Aorta (tissue), 5 donors: ENCODE data around the gene COL19A1. TPM values are rescaled to one million over a fixed set of nuclear protein-coding genes. Genes with fewer than 3 reads are reported as not detected.
"Not testable (repeated sequence)": the region's sequence is repeated elsewhere in the genome, so short reads cannot be mapped to it uniquely, and the experiment has no call there.

Experiments
- ATAC-seq: fragments of 200-7000 bp; cut with Tn5 transposase; one replicate; pipeline ENCODE4 v1.9.1; 2022; ENCODE audit warnings: moderate library complexity; ENCODE audit not compliant: low FRiP score
- DNase-seq, 2 donors: peaks; one replicate each; pipeline ENCODE4 v3.0.0-alpha.2; 2020
- H3K27ac ChIP-seq, 2 donors: one replicate each; pipeline ENCODE4 v1.5.1; 2013; ENCODE audit warnings: low read length in 2 of 2, mild to moderate bottlenecking in 2 of 2, moderate library complexity in 2 of 2, control low read depth in 1 of 2, inconsistent platforms in 1 of 2, low read depth in 1 of 2
- H3K27me3 ChIP-seq, 2 donors: one replicate each; pipeline ENCODE4 v1.6.1; 2013; ENCODE audit warnings: control low read depth in 1 of 2, low read length in 1 of 2, mild to moderate bottlenecking in 1 of 2, moderate library complexity in 1 of 2; ENCODE audit not compliant: insufficient read depth in 2 of 2, control insufficient read depth in 1 of 2
- H3K36me3 ChIP-seq, 2 donors: one replicate each; pipeline ENCODE4 v1.6.1; 2013; ENCODE audit warnings: control low read depth in 1 of 2, low read length in 1 of 2, mild to moderate bottlenecking in 1 of 2; ENCODE audit not compliant: insufficient read depth in 2 of 2, control insufficient read depth in 1 of 2
- H3K4me1 ChIP-seq, 2 donors: one replicate each; pipeline ENCODE4 v1.6.1; 2013; ENCODE audit warnings: low read length in 2 of 2, control low read depth in 1 of 2, mild to moderate bottlenecking in 1 of 2, moderate library complexity in 1 of 2; ENCODE audit not compliant: insufficient read depth in 2 of 2, control insufficient read depth in 1 of 2
- H3K4me3 ChIP-seq, 2 donors: one replicate each; pipeline ENCODE4 v1.5.1; 2013; ENCODE audit warnings: low read length in 2 of 2, control low read depth in 1 of 2, mild to moderate bottlenecking in 1 of 2
- H3K9me3 ChIP-seq: one replicate; pipeline ENCODE4 v1.6.1; 2013; ENCODE audit warnings: mild to moderate bottlenecking, low read length; ENCODE audit not compliant: control insufficient read depth
- WGBS, 2 donors: extraction: QIAGEN DNeasy Blood & Tissue Kit; methylation state at CpG; one replicate each; pipeline ENCODE4 v1.1.7; 2013; 5-methylcytosine and 5-hydroxymethylcytosine counted together
- intact Hi-C, 2 donors: fragments of 100-400 bp; cut with DNase I; formaldehyde crosslinking; loops; one replicate each; pipeline versions ENCODE4 v1.14.2 to v1.15.0; 2022
- polyA plus RNA-seq, 2 donors: library from polyadenylated mRNA; stranded (reverse); fragments of 200-250 nt; gene quantifications; one replicate each; pipeline ENCODE4 v1.2.3, GENCODE V29; 2013
- total RNA-seq, 2 donors: library from RNA; stranded (reverse); fragmentation: NEBNext Ultra II Directional; extraction: Animal tissue kit (Norgen Biotek cat#: 25700); gene quantifications; one replicate each; pipeline ENCODE4 v1.2.1, GENCODE V29; 2021
- donor health status: healthy with polysubstance abuse.
- donor health status: Bipolar disorder and iron deficiency.
- donor health status: DM: no; HTN: no; CAD: no.
- donor health status: DM: no; HTN: no; CAD: no.
- donor health status: DM: yes; HTN: yes; CAD: no.

Gene COL19A1
- total and polyA plus RNA-seq, 4 donors: 0.42 to 1.8 TPM; not detected in 2

GRCh38 chr6:69976591-69977090, 110.3 kb downstream of the COL19A1 start:
- H3K4me3 ChIP-seq: no peak overlapping the region
- ATAC-seq (no peak), DNase-seq (no peak)
- intact Hi-C loops: no loop called here
- no peaks in the 10 kb centered on the region for H3K9me3 ChIP-seq
- H3K4me1 ChIP-seq: no peaks in the 10 kb centered on the region
- H3K27me3 ChIP-seq: no peaks in the 10 kb centered on the region
- WGBS, 2 donors: 83 to 93% methylated on average over 4 of the region's 4 CpGs
- H3K36me3 ChIP-seq: no peaks in the 10 kb centered on the region
- H3K27ac ChIP-seq: no peak overlapping the region

- ATAC-seq (no peak), DNase-seq (no peak)
- Histone ChIP-seq H3K36me3 (no peaks in the 10 kb centered on the region), H3K4me1 (no peaks in the 10 kb centered on the region), H3K4me3 (no peak overlapping the region), H3K27ac (no peak overlapping the region), H3K27me3 (no peaks in the 10 kb centered on the region), H3K9me3 (no peaks in the 10 kb centered on the region)
- intact Hi-C loops: no loop called here
- 86% methylated on average over 2 of the region's 2 CpGs for WGBS, 2 donors
Measured at GRCh38 chr6:69980624-69981023, 114.3 kb downstream of the COL19A1 start.

- Histone ChIP-seq H3K27me3 (no peaks in the 10 kb centered on the region), H3K27ac (no peak overlapping the region), H3K36me3 (no peaks in the 10 kb centered on the region), H3K4me3 (no peak overlapping the region), H3K4me1 (no peaks in the 10 kb centered on the region), H3K9me3 (no peaks in the 10 kb centered on the region)
- intact Hi-C loops: no loop called here
- ATAC-seq (no peak), DNase-seq (no peak)
- 68 to 74% methylated on average over 3 of the region's 3 CpGs for WGBS, 2 donors
Measured at GRCh38 chr6:69984506-69984905, 118.2 kb downstream of the COL19A1 start.

GRCh38 chr6:69985180-69985579, 118.8 kb downstream of the COL19A1 start:
- Histone ChIP-seq H3K36me3 (no peaks in the 10 kb centered on the region), H3K4me3 (no peak overlapping the region), H3K4me1 (no peaks in the 10 kb centered on the region), H3K27ac (no peak overlapping the region), H3K27me3 (no peaks in the 10 kb centered on the region), H3K9me3 (no peaks in the 10 kb centered on the region)
- DNase-seq (no peak), ATAC-seq (no peak)
- 93 to 94% methylated on average over 1 of the region's 1 CpG for WGBS, 2 donors
- intact Hi-C loops: no loop called here

DNA sequence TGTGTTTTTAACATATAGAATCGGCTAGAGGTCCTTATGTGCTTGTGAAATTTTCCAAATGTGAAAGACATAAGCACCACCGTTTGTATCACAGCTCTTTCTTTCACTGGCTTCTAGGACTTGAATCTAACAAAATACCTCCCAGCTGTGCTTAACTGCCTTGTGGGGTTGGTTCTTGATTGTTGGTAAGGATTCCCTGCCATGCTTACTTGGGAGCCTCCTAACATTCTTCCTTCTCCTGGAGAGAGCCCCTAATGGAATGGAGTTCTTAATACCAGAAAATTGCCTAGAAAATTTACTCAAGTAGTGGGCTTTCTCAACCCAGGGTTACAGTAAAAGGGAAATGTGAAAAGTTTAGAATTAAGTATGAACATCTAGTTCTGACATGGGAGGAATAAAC, 121.2 kb downstream of the COL19A1 start:
- H3K4me3 ChIP-seq: no peak overlapping the region
- DNase-seq (no peak), ATAC-seq (no peak)
- no peak overlapping the region for H3K27ac ChIP-seq
- no peaks in the 10 kb centered on the region for H3K9me3 ChIP-seq
- intact Hi-C loops: no loop called here
- H3K4me1 ChIP-seq: no peaks in the 10 kb centered on the region
- no peaks in the 10 kb centered on the region for H3K27me3 ChIP-seq
- WGBS, 2 donors: 77 to 78% methylated on average over 2 of the region's 2 CpGs
- no peaks in the 10 kb centered on the region for H3K36me3 ChIP-seq

DNA sequence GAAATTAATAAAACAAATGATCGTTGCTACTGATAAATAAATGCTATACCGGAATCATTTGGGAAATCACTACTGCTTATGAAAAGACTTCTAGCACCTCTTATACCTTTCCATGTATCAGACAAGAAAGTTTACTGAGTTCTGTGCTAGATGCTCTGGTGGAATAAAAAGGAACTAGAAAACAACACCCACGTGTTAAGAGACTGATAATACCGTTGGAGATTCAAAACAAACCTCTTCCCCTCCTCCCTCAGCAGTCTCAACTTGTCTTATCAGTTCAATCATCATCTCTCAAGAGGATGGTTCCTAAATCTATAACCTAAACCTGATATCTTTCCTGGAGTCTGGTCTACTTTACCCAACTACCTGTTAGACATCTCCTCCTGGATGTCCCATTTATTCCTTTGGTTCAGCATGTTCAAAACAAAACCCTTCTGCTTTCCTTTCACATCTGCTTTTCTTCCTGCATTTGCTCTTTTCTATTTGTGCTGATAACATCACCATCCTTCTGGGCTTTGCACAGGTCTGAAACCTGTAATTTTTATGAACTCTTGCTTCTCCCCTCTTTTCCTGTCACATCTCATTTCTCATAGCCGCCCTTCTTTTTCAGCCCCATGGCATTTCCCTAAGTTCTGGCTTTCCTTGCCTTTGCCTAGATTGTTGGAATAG, 122.2 kb downstream of the COL19A1 start:
- intact Hi-C loops: no loop called here

DNA sequence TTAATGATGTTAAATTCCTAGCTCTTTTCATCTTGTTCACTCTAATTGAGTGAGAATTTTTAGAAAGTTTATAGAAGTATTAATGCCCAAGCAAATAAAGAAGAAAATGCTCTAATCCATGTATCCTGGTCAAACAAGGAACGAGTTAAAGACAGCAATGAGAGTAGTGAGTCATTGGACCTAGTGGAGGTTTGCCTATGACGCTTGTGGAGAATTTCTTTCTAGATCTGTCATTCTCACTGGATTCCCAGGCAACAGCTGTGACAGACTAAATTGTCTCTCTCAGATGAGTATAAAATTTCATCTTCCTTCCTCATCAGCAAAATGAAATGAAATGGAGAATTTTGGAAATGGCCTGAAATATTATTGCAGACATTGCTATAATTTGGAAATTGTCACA, 127.9 kb downstream of the COL19A1 start:
- Histone ChIP-seq H3K9me3 (no peaks in the 10 kb centered on the region), H3K4me1 (no peaks in the 10 kb centered on the region), H3K4me3 (no peak overlapping the region), H3K27ac (no peak overlapping the region), H3K36me3 (no peaks in the 10 kb centered on the region), H3K27me3 (no peaks in the 10 kb centered on the region)
- 53 to 54% methylated on average over 2 of the region's 2 CpGs for WGBS, 2 donors
- no peak for DNase-seq
- intact Hi-C loops: no loop called here
- no peak for ATAC-seq

More for the DNA sequence above, 122.2 kb downstream of the COL19A1 start:
- DNase-seq (no peak), ATAC-seq (no peak)
- Histone ChIP-seq H3K27me3 (no peaks in the 10 kb centered on the region), H3K9me3 (no peaks in the 10 kb centered on the region), H3K4me1 (no peaks in the 10 kb centered on the region), H3K36me3 (no peaks in the 10 kb centered on the region), H3K4me3 (no peak overlapping the region), H3K27ac (no peak overlapping the region)
- WGBS, 2 donors: 74 to 84% methylated on average over 5 of the region's 5 CpGs

- Histone ChIP-seq H3K27ac (no peak overlapping the region), H3K4me3 (no peak overlapping the region), H3K27me3 (no peaks in the 10 kb centered on the region), H3K9me3 (no peaks in the 10 kb centered on the region), H3K4me1 (no peaks in the 10 kb centered on the region), H3K36me3 (no peaks in the 10 kb centered on the region)
- no peak for DNase-seq
- intact Hi-C loops: no loop called here
- no peak for ATAC-seq
Measured at GRCh38 chr6:70008189-70008588, 141.8 kb downstream of the COL19A1 start.

- H3K4me1 ChIP-seq, H3K9me3 ChIP-seq, H3K27ac ChIP-seq, ATAC-seq, H3K27me3 ChIP-seq, DNase-seq, H3K36me3 ChIP-seq, intact Hi-C loops, H3K4me3 ChIP-seq: not testable (repeated sequence)
- WGBS, 2 donors: 93% methylated on average over 23 to 28 of the region's 28 CpGs
Measured at GRCh38 chr6:70010339-70010738, 144.0 kb downstream of the COL19A1 start.
